Hepatocyte (in vitro differentiated cells): ENCODE data around the gene AQP12A. TPM values are rescaled to one million over a fixed set of nuclear protein-coding genes. Genes with fewer than 3 reads are reported as not detected.

ENCODE experiments used
- DNase-seq: peaks from one replicate; pipeline ENCODE4 v3.0.0-alpha.2; 2016; ENCODE audit warnings: low spot score
- H2AFZ ChIP-seq: fragments of 200-600 bp; sonication (generic); 2 replicates; pipeline ENCODE4 v1.6.0; 2016; ENCODE audit warnings: antibody characterized with exemption, mild to moderate bottlenecking
- H3K27ac ChIP-seq: fragments of 200-600 bp; sonication (generic); 2 replicates; pipeline ENCODE4 v1.5.1; 2016; ENCODE audit warnings: mild to moderate bottlenecking
- H3K27me3 ChIP-seq: fragments of 200-600 bp; sonication (generic); 2 replicates; pipeline ENCODE4 v1.6.1; 2016
- H3K36me3 ChIP-seq: fragments of 200-600 bp; sonication (generic); replicated peaks from 2 replicates; pipeline ENCODE4 v1.5.1; 2016; ENCODE audit warnings: low read depth; ENCODE audit not compliant: insufficient read depth
- H3K4me1 ChIP-seq: fragments of 200-600 bp; sonication (generic); 2 replicates; pipeline ENCODE4 v1.5.1; 2016; ENCODE audit warnings: mild to moderate bottlenecking, moderate library complexity; ENCODE audit not compliant: insufficient read depth
- H3K4me2 ChIP-seq: fragments of 200-600 bp; sonication (generic); 2 replicates; pipeline ENCODE4 v1.6.0; 2016
- H3K4me3 ChIP-seq: fragments of 200-600 bp; sonication (generic); 2 replicates; pipeline ENCODE4 v1.5.1; 2016; ENCODE audit warnings: mild to moderate bottlenecking
- H3K79me2 ChIP-seq: fragments of 200-600 bp; sonication (generic); 2 replicates; pipeline ENCODE4 v1.6.0; 2017; ENCODE audit warnings: mild to moderate bottlenecking
- H3K9me2 ChIP-seq: fragments of 200-600 bp; sonication (generic); replicated peaks from 2 replicates; pipeline ENCODE4 v1.6.0; 2017; ENCODE audit warnings: mild to moderate bottlenecking; ENCODE audit not compliant: insufficient read depth
- H3K9me3 ChIP-seq: fragments of 200-600 bp; sonication (generic); 2 replicates; pipeline ENCODE4 v1.5.1; 2016; ENCODE audit warnings: low read depth, mild to moderate bottlenecking
- H4K20me1 ChIP-seq: fragments of 200-600 bp; sonication (generic); 2 replicates; pipeline ENCODE4 v1.6.0; 2016; ENCODE audit warnings: mild to moderate bottlenecking; ENCODE audit not compliant: insufficient read depth, poor library complexity, severe bottlenecking
- EZH2 ChIP-seq: fragments of 200-600 bp; sonication (generic); IDR thresholded peaks from 2 replicates; pipeline ENCODE4 v1.6.1; 2016; ENCODE audit warnings: antibody characterized with exemption, mild to moderate bottlenecking, borderline replicate concordance
- EZH2phosphoT487 ChIP-seq: fragments of 200-600 bp; sonication (generic); IDR thresholded peaks from one replicate; pipeline ENCODE4 v1.6.1; 2018; ENCODE audit warnings: antibody characterized with exemption, mild to moderate bottlenecking, low read depth, moderate library complexity; ENCODE audit not compliant: unreplicated experiment, severe bottlenecking
- WGBS: methylation state at CpG from one replicate; pipeline ENCODE4 v1.1.6; 2016; ENCODE audit warnings: low lambda C conversion rate; ENCODE audit errors: missing lambda C conversion rate; 5-methylcytosine and 5-hydroxymethylcytosine counted together
- polyA plus RNA-seq: library from polyadenylated mRNA; unstranded; fragments of >200 nt; fragmentation: Nextera tagmentation; extraction: Ambion mirVana; gene quantifications from 2 replicates; pipeline ENCODE4 v1.2.1, GENCODE V29; 2016
- total RNA-seq: library from RNA; depleted of rRNA; stranded (reverse); fragments of >200 nt; gene quantifications from 2 replicates; pipeline ENCODE4 v1.2.3, GENCODE V29; 2014
- TF ChIP-seq, protein P1 (sequence below): fragments of 200-600 bp; sonication (generic); IDR thresholded peaks from 2 replicates; pipeline ENCODE4 v1.5.1; 2016; ENCODE audit warnings: antibody characterized with exemption, mild to moderate bottlenecking; ENCODE audit not compliant: poor library complexity

The AQP12A gene
- total and polyA plus RNA-seq, 2 experiments from 2014 or later = not detected

DNA sequence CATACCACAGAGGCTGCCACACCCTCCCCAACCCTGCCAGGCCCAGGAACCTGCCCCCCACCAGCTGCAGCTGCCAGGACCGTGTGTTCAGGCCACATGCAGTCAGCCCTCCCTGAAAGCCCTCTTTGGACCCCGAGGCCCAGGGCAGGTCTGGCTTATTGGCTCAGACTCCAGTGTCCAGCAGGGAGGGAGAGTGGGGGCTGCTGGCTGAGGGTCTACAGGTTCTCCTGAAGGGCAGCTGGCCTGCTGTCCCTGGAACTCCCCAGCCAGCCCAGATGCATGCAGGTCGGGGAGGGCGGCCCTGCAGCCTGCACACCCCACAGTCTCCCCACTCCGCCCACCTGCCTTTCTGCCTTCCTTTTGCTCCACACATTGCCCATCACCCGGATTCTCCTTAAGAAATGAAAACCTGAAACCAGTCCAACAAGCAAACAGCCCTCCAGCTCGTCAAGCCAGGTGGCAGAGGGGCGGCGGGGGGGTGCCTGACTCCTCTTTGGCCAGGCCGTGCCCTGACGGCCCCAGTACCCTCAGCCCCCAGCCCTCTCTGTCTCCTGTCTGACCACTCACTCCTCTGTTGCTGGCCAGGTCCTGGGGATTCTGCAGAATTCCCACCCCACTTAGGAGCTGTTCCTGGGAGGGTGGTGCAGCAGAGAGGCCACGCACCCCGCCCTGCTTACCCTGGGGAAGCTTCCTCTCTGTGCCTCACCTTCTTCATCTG, 48.4 kb upstream of the AQP12A start:
- H4K20me1 ChIP-seq = no peaks in the 10 kb centered on the region
- TF ChIP-seq, protein P1, sequence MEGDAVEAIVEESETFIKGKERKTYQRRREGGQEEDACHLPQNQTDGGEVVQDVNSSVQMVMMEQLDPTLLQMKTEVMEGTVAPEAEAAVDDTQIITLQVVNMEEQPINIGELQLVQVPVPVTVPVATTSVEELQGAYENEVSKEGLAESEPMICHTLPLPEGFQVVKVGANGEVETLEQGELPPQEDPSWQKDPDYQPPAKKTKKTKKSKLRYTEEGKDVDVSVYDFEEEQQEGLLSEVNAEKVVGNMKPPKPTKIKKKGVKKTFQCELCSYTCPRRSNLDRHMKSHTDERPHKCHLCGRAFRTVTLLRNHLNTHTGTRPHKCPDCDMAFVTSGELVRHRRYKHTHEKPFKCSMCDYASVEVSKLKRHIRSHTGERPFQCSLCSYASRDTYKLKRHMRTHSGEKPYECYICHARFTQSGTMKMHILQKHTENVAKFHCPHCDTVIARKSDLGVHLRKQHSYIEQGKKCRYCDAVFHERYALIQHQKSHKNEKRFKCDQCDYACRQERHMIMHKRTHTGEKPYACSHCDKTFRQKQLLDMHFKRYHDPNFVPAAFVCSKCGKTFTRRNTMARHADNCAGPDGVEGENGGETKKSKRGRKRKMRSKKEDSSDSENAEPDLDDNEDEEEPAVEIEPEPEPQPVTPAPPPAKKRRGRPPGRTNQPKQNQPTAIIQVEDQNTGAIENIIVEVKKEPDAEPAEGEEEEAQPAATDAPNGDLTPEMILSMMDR = no peak
- TF ChIP-seq EZH2phosphoT487 = no peak
- TF ChIP-seq EZH2 = no peak
- no peak for DNase-seq
- peaks cover 3% of the 10 kb centered on the region for H3K27me3 ChIP-seq
- no peak overlapping the region for H2AFZ ChIP-seq
- H3K36me3 ChIP-seq = no peaks in the 10 kb centered on the region
- no peak overlapping the region for H3K4me2 ChIP-seq
- H3K27ac ChIP-seq = no peak overlapping the region
- no peaks in the 10 kb centered on the region for H3K9me2 ChIP-seq
- no peaks in the 10 kb centered on the region for H3K79me2 ChIP-seq
- no peaks in the 10 kb centered on the region for H3K4me1 ChIP-seq
- no peaks in the 10 kb centered on the region for H3K9me3 ChIP-seq
- H3K4me3 ChIP-seq = no peak overlapping the region
- WGBS = 81% methylated on average over 13 of the region's 13 CpGs

DNA sequence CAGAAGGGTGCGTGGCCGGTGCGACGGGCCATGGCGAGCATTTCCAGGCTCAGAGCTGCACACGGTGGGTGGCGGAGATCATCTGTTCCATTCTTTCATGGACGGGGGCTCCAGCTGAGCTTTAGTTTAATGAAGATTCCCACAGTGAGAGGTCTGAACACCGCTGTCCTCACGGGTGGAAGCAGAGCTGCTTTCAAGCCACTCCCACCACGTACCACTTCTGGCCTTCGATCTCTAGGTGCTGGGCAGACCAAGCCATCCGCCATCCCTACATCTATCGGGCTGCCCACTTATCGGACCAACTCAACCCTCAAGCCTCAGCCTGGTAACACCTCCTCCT, 47.9 kb upstream of the AQP12A start:
- TF ChIP-seq, protein P1 = no peak
- TF ChIP-seq EZH2 (no peak), EZH2phosphoT487 (no peak)

DNA sequence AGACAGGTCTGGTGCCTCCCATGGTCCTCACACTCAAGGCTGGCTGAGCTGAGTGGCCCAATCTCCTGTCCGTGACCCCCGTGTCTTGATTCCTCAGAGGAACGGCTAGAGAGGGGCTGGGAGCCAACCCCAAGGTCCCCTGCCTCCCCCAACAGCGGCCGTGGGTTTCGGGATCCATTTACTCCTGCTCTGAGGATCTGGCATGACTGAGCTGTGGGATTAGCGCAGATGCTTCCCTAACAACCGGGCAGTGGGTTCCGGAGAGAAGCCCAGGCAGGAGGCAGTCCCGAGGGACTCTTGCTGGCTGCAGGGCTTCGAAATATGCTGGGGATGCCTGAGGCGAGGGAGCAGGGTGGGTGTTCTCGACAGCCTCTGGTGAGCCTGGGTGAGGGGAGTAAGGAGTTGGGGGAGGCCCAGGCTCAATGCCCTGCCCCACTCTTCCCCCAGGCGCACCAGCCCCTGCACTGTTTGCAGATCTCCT, 47.5 kb upstream of the AQP12A start:
- H3K9me3 ChIP-seq = no peaks in the 10 kb centered on the region
- H2AFZ ChIP-seq = no peak overlapping the region
- DNase-seq = no peak
- H3K27ac ChIP-seq = no peak overlapping the region
- H3K9me2 ChIP-seq = no peaks in the 10 kb centered on the region
- 69% methylated on average over 14 of the region's 14 CpGs for WGBS
- H3K4me3 ChIP-seq = no peak overlapping the region
- no peaks in the 10 kb centered on the region for H3K4me1 ChIP-seq
- H3K27me3 ChIP-seq = peaks cover 12% of the 10 kb centered on the region
- no peaks in the 10 kb centered on the region for H3K36me3 ChIP-seq
- no peaks in the 10 kb centered on the region for H4K20me1 ChIP-seq
- no peak overlapping the region for H3K4me2 ChIP-seq
- H3K79me2 ChIP-seq = no peaks in the 10 kb centered on the region
- TF ChIP-seq EZH2phosphoT487 (no peak), EZH2 (no peak)
- TF ChIP-seq, protein P1 = no peak

More for the DNA sequence above, 47.9 kb upstream of the AQP12A start:
- Histone ChIP-seq H3K9me2 (no peaks in the 10 kb centered on the region), H2AFZ (no peak overlapping the region), H3K27me3 (peaks cover 8% of the 10 kb centered on the region), H3K79me2 (no peaks in the 10 kb centered on the region), H3K27ac (no peak overlapping the region), H3K36me3 (no peaks in the 10 kb centered on the region), H3K9me3 (no peaks in the 10 kb centered on the region), H4K20me1 (no peaks in the 10 kb centered on the region), H3K4me1 (no peaks in the 10 kb centered on the region), H3K4me2 (no peak overlapping the region), H3K4me3 (no peak overlapping the region)
- WGBS = 93% methylated on average over 15 of the region's 15 CpGs
- no peak for DNase-seq
